Lower leg skin (tissue), 3 donors: ENCODE data around the gene TAF6L.

ENCODE experiments used
- CTCF ChIP-seq, 3 donors: fragments of 450-650 bp; IDR thresholded peaks; one replicate each; pipeline ENCODE4 v1.5.1; 2016; ENCODE audit warnings: antibody characterized with exemption in 3 of 3, mild to moderate bottlenecking in 3 of 3, moderate library complexity in 2 of 3
- POLR2A ChIP-seq, 2 donors: fragments of 450-650 bp; IDR thresholded peaks; one replicate each; pipeline ENCODE4 v1.6.1; 2016 to 2017; ENCODE audit warnings: antibody characterized with exemption in 2 of 2, mild to moderate bottlenecking in 1 of 2, moderate library complexity in 1 of 2

DNA sequence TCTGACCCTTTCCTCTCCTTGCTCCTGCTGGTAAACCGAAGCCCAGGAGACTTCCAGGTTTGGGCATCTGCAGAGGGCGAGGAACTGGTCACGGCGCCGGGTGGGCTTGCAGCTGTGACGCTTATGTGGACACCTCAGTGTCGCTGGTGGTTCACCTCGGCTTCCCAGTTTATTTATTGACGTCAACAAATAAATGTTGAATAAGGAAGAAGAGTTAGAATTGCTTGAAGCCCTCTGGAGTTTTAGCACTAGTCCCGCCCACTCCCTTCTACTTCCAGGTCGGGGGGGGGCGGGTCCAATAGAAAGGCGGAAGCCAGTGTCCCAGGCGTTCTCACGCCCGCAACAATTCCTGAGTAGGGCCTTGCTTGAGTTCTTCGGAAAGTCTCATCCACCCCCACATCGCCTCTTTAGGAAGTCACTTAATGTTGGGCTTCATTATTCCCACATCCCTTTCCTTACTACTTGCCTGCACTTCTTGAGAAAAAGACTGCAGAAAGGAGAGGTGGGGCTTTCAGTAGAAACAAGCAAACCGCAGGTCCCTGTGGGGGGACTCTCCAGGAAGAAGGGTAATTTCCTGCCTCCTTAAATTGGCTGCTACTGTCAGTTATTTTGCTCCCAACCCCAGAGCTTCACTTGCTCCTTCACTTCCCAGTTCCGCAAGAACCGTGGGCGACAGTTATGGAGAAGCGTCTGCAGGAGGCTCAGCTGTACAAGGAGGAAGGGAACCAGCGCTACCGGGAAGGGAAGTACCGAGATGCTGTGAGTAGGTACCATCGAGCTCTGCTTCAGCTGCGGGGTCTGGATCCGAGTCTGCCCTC, 42.8 kb upstream of the TAF6L start, which contains the start of gene TTC9C:
- no peak for TF ChIP-seq CTCF (IDR thresholded peaks at IDR 0.05)
- TF ChIP-seq POLR2A (IDR thresholded peaks at IDR 0.05), result peak in 1 of 2 donors; percentile 68
